GM18499 (cell line): ENCODE data around the gene TIPIN.
"Not testable (repeated sequence)": the region's sequence is repeated elsewhere in the genome, so short reads cannot be mapped to it uniquely, and the experiment has no call there.

Experiments used
- ATAC-seq: cut with Tn5 transposase; IDR thresholded peaks from one replicate; pipeline ENCODE4 v1.9.1; 2021; ENCODE audit warnings: moderate number of reproducible peaks; ENCODE audit not compliant: insufficient read depth, unreplicated experiment

Gene TIPIN

GRCh38 chr15:66304425-66304824 lies 52.1 kb downstream of the TIPIN start:
- not testable (repeated sequence) for ATAC-seq

DNA sequence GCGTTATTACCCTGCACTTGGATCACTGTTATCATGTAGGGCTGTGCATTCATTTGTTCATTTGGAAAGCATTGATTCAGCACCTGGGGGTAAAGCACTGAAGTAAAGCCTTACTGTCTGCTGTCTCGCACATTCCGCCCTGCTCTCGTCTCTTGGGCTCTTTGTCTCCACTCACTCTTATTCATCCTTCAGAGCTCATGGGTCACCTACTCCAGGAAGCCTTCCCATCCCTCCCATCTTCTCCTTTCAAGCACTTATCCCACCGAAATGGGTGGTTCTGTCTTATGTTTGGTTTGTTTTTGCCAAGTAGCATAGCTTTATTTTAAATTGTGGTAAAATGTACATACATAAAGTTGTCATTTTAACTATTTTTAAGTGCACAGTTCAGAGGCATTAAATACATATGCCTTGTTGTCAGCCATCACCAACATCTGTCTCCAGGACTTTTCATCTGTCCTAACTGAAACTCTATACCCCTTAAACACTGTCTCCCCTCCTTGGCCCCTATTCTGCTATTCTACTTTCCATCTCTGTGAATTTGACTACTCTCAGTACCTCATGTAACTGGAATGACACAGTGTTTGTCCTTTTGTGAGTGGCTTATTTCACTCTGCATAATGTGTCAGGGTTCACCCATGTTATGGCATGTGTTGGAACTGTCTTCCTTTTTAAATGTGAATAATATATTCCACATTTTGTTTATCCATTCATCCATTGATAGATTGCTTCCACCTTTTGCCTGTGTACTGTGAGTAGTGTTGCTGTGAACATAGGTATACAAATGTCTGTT lies 53.8 kb downstream of the TIPIN start:
- no peak for ATAC-seq

DNA sequence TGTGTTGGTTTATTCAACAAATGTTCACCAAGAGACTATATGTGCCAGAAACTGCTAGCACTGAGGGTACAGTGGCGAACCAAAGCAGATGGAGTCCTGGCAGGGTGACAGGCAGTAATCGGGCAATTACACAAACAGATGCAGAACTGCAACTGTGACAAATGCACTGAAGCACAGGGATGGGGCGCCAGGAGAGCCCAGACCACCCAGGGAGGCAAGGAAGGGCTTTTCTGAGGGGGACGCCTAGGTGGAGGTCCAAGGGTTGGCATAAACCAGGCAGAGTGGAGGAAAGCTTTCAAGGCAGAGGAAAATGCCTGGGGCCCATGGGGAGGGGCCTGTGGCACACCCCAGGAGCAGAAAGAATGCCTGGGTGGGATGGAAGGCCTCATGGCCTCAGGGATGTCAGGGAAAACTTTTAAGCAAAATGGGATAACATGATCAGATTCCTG lies 57.7 kb downstream of the TIPIN start:
- ATAC-seq: no peak

DNA sequence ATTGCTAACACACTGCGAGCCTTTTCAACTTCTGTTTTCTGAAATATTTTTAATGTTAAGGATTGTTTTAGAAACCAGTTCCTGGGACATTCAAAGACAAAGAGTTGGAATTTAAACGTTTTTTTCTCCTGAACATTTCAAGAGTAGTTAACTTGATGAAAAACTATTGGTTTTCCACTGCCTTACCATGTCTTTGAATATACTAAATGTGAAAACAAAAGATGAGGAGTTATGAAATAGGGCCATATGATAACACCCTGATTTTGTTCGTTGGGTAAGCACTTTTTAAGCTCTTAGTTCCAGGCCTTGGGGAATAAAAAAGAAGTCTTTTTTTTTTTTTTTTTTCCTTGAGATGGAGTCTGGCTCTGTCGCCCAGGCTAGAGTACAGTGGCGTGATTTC lies 60.3 kb downstream of the TIPIN start:
- ATAC-seq: no peak

- no peak for ATAC-seq
Measured at GRCh38 chr15:66294932-66295235, 61.6 kb downstream of the TIPIN start.

DNA sequence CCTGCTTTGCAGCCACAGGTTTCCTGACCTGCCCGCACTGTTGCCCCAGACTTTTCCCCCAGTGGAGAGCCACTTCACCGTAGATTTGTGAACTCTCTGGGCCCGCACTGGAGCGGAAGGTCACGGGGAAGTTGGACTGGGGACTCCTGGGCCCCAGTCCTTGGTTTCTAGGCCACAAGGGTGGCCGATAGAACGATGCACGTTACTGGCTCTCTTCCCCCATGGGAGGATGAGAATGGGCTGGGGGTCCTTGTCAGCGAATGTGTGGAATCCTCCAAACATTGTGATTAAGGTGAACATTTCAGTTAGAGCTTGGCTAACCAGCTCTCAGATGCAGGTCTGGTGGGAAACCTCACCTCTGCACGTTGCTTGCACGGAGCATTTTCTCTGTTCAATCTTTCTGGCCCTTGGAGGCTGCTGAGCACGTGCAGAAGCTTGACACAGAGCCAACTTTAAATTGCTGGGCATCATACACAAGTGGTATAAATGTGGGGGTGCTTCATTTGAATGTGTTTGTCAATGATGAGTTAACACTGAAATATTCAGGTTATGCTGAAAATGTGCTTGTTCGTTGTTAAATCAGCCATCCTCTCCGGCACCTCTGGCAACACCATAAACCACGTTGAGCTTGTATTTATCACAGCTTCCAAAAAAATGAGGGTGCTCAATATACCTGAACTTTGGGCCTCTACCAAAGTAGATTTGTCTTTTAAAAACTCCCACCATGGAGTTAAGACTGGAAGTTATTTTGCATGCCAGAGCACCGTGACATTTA lies 62.1 kb downstream of the TIPIN start:
- ATAC-seq: no peak

- ATAC-seq: no peak
Measured at GRCh38 chr15:66293419-66294156, 62.9 kb downstream of the TIPIN start, which contains the start of gene DIS3L. TSS of gene DIS3L (plus strand) at chr15:66293568. CDS start at chr15:66293597, 29 bp downstream.

- ATAC-seq: no peak
Measured at GRCh38 chr15:66292571-66293418, 63.7 kb downstream of the TIPIN start.

- no peak for ATAC-seq
Measured at GRCh38 chr15:66291816-66292570, 64.5 kb downstream of the TIPIN start.

DNA sequence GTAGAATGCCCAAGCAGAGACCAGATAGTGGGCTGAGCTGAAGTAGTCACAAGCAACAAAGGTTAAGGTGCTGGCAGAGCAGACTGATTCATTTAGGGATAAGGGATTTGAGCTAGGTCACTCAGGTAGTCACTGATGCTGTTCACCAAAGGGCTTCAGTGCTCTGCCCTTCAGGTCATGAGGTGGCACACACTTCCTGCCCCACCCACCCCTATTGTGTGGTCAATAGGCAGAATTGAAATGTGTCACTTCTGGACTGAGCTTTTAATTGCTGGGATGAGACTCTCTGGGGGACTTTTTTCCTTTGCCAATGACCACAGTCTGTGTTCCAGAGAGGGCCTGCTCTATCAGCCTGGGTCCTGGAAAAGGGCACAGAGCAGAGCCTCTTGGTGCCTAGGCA lies 66.0 kb downstream of the TIPIN start:
- ATAC-seq: no peak

- ATAC-seq: no peak
Measured at GRCh38 chr15:66290007-66290406, 66.5 kb downstream of the TIPIN start.

- ATAC-seq: no peak
Measured at GRCh38 chr15:66288551-66289185, 67.8 kb downstream of the TIPIN start.

DNA sequence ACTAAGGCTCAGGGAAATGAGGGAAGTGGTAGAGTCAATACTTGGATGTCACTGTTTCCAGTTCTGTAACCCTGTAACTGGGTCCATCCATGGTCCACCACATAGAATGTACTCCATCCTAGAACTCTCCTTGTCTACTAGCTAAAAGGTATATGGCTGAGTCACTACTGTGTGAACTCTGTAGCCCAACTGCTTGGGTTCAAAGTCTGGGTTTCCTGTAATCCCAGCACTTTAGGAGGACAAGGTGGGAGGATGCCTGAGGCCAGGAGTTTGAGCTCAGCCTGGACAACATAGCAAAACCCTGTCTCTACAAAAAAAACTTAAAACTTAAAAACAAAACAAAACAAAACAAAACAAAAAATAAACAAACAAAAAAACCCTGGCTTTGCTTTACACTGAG lies 68.4 kb downstream of the TIPIN start:
- no peak for ATAC-seq

DNA sequence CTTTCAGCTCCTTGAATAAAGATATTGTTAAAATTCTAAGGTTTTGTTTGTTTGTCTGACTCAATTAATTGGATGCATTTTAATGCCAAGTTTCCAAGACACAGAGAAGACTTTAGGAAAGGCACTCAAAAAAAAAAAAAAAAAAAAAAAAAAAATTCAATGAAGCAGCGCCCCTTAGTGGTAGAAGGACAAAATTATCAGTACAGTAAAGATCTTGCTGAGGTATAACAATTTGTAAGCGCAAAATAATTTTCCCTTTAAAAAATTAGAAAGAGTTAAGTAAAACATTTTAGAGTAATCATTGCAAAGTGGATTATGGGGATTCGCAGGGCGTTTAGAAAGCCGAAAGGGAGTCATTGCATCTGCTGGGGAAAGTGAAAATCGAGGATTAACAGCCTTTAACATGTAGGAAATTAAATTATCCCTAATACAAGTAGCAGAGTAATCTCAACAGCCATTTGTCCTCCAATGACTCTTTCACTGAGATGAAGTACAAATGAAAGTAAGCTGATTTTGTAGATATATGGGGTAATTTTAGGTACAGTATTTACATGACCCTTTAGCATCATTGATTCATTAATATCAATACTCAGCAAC lies 68.9 kb downstream of the TIPIN start:
- ATAC-seq: no peak
